ENCODE results near the gene VSIG8. TPM values are rescaled to one million over a fixed set of nuclear protein-coding genes. Genes with fewer than 3 reads are reported as not detected.

VSIG8 gene
- total RNA-seq, 6 experiments from 2014 or later, result not detected

- no peak for TF ChIP-seq CTCF (IDR thresholded peaks at IDR 0.05)
- H3K9me3 Mint-ChIP-seq, result no peaks in the 10 kb centered on the region
- peaks cover 47% of the 10 kb centered on the region for H3K4me1 Mint-ChIP-seq (ENCODE audit: low read depth)
- peaks cover 5% of the 10 kb centered on the region; the same call in 1 of the 2 replicates for H3K36me3 Mint-ChIP-seq (ENCODE audit: low read depth)
- DNase-seq, result peak; percentile 68
- peak overlapping the region; percentile 75 for H3K27ac Mint-ChIP-seq
- peak overlapping the region; percentile 28 for H3K4me3 Mint-ChIP-seq
- peaks cover 1% of the 10 kb centered on the region; the same call in 1 of the 2 replicates for H3K27me3 Mint-ChIP-seq (ENCODE audit: insufficient read depth)
Measured at GRCh38 chr1:159869173-159869572, 6.7 kb upstream of the VSIG8 start.

DNA sequence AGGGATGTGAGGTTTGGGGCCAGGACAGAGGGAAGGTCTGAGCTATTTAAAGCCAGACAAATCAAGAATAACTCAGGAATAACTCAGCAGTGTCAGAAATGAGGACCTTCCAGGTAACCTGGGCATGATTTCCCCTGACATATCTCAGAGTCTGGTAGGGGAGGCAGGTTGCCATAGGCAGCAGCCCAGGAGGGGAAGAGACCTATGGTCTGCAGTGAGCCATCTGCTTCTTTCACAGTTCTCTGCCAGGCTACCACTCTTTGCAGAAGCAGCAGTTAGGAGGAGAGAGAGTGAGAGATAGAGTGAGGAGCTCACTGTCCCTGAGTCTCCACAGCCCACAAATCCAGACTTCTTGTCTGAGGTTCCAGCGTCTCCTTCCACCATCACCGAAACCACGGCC is 6.3 kb upstream of the VSIG8 start:
- peaks cover 1% of the 10 kb centered on the region; the same call in 1 of the 2 replicates for H3K27me3 Mint-ChIP-seq (ENCODE audit: insufficient read depth)
- H3K9me3 Mint-ChIP-seq, result no peaks in the 10 kb centered on the region
- peaks cover 5% of the 10 kb centered on the region; the same call in 1 of the 2 replicates for H3K36me3 Mint-ChIP-seq (ENCODE audit: low read depth)
- peak overlapping the region; percentile 28 for H3K4me3 Mint-ChIP-seq
- peaks cover 47% of the 10 kb centered on the region for H3K4me1 Mint-ChIP-seq (ENCODE audit: low read depth)
- no peak for TF ChIP-seq CTCF (IDR thresholded peaks at IDR 0.05)
- peak overlapping the region; percentile 75 for H3K27ac Mint-ChIP-seq
- no peak for DNase-seq

- H3K4me1 Mint-ChIP-seq (ENCODE audit: low read depth), result peaks cover 47% of the 10 kb centered on the region
- H3K9me3 Mint-ChIP-seq, result no peaks in the 10 kb centered on the region
- H3K27me3 Mint-ChIP-seq (ENCODE audit: insufficient read depth), result peaks cover 1% of the 10 kb centered on the region; the same call in 1 of the 2 replicates
- no peak for TF ChIP-seq CTCF (IDR thresholded peaks at IDR 0.05)
- H3K4me3 Mint-ChIP-seq, result no peak overlapping the region
- no peak overlapping the region for H3K27ac Mint-ChIP-seq
- DNase-seq, result no peak
- H3K36me3 Mint-ChIP-seq (ENCODE audit: low read depth), result peaks cover 5% of the 10 kb centered on the region; the same call in 1 of the 2 replicates
Measured at GRCh38 chr1:159867664-159868026, 5.2 kb upstream of the VSIG8 start.

DNA sequence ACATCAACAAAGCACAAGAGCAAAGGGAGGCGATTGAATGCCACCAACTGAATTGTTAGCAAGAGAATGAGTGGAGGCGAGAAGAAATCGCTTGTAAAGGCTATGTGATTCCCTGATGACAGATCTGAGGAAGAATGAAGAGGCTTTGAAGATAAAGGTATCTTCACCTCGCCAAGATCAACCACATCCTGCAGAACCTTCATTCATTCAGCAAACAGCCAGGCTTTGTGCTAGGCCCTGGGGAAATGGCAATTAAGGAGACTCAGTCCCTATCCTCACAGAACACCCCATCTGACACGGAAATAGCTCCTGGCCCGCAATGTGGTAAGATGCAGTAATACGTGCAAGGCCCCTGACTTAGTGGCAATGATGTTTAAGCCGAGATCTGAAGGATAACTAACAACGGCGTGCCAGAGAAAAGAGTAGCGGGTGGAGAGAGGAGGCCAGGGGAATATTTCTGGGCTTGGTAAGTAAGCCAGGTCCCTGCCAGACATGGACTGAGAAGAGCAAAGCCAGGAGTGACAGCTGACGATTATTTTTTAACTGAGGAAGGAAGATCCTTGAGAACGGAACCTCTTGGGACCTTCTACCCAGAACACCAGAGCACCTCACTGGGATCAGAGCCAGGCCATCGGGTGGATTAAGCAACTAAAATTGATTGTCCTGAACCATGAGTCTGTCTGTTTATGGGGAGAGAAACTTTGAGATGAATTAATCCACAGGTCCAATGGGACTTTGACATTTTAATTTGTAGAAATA is 4.6 kb upstream of the VSIG8 start:
- Mint-ChIP-seq H3K9me3 (no peaks in the 10 kb centered on the region), H3K27ac (no peak overlapping the region), H3K4me1 (ENCODE audit: low read depth) (peaks cover 47% of the 10 kb centered on the region), H3K4me3 (no peak overlapping the region), H3K27me3 (ENCODE audit: insufficient read depth) (peaks cover 1% of the 10 kb centered on the region; the same call in 1 of the 2 replicates), H3K36me3 (ENCODE audit: low read depth) (peaks cover 5% of the 10 kb centered on the region; the same call in 1 of the 2 replicates)
- no peak for DNase-seq
- no peak for TF ChIP-seq CTCF (IDR thresholded peaks at IDR 0.05)

DNA sequence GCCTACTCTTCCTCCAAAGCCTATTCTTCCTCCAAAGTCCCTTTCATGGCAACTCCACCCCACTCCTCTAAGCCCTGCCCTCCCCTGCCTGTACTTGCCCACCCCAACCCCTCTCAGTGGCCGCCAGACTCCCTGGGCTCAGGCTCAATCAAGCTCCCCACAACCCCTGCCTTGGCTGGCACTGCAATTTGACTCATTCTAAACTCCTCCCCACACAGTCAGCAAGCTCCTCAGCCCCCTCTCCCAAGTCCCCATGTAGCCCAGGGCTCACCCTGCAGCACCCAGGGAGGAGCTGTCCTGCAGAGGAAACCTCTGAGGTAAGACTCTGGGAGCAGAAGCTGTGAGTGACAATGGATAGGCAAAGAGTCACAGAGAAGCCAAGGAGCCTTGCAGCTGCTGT is 3.6 kb upstream of the VSIG8 start:
- H3K36me3 Mint-ChIP-seq (ENCODE audit: low read depth), result no peaks in the 10 kb centered on the region; the same call in 1 of the 2 replicates
- H3K27me3 Mint-ChIP-seq (ENCODE audit: insufficient read depth), result peaks cover 1% of the 10 kb centered on the region
- no peaks in the 10 kb centered on the region for H3K9me3 Mint-ChIP-seq
- no peak overlapping the region for H3K27ac Mint-ChIP-seq
- H3K4me1 Mint-ChIP-seq (ENCODE audit: low read depth), result peaks cover 47% of the 10 kb centered on the region
- no peak overlapping the region for H3K4me3 Mint-ChIP-seq
- no peak for TF ChIP-seq CTCF (IDR thresholded peaks at IDR 0.05)
- no peak for DNase-seq

Measured in HFFc6 (cell line).